Glutamatergic neuron (in vitro differentiated cells): ENCODE measurements around the gene DAB2. TPM values are rescaled to one million over a fixed set of nuclear protein-coding genes. Genes with fewer than 3 reads are reported as not detected.

ENCODE experiments used
- DNase-seq: peaks from one replicate; pipeline ENCODE4 v3.0.0; 2022
- H3K27ac Mint-ChIP-seq: one replicate; pipeline ENCODE4 v1.8.0; 2020; ENCODE audit warnings: mild to moderate bottlenecking, mixed read lengths, inconsistent platforms; ENCODE audit not compliant: unreplicated experiment
- H3K27me3 Mint-ChIP-seq: one replicate; pipeline ENCODE4 v1.8.0; 2020; ENCODE audit warnings: mild to moderate bottlenecking, moderate library complexity, mixed read lengths, inconsistent platforms; ENCODE audit not compliant: unreplicated experiment
- H3K36me3 Mint-ChIP-seq: one replicate; pipeline ENCODE4 v1.8.0; 2020; ENCODE audit warnings: mild to moderate bottlenecking, mixed read lengths, inconsistent platforms; ENCODE audit not compliant: unreplicated experiment
- H3K4me1 Mint-ChIP-seq: one replicate; pipeline ENCODE4 v1.8.0; 2020; ENCODE audit warnings: mild to moderate bottlenecking, low read depth, mixed read lengths, inconsistent platforms; ENCODE audit not compliant: unreplicated experiment
- H3K4me3 Mint-ChIP-seq: one replicate; pipeline ENCODE4 v1.8.0; 2020; ENCODE audit warnings: mild to moderate bottlenecking, mixed read lengths, inconsistent platforms; ENCODE audit not compliant: unreplicated experiment
- H3K9me3 Mint-ChIP-seq: one replicate; pipeline ENCODE4 v1.8.0; 2020; ENCODE audit warnings: mild to moderate bottlenecking, moderate library complexity, mixed read lengths, inconsistent platforms; ENCODE audit not compliant: unreplicated experiment
- CTCF ChIP-seq: fragments of 200-600 bp; sonication (generic); IDR thresholded peaks from one replicate; pipeline ENCODE4 v1.5.0; 2021; ENCODE audit not compliant: partially characterized antibody, unreplicated experiment
- total RNA-seq: library from RNA; stranded (reverse); fragmentation: NEBNext Ultra II Directional; extraction: Animal tissue kit (Norgen Biotek cat#: 25700); gene quantifications from one replicate; pipeline ENCODE4 v1.2.1, GENCODE V29; 2021; ENCODE audit not compliant: unreplicated experiment

DAB2 gene
- total RNA-seq, 1 donor from 2014 or later, result 1.4 TPM

- no peaks in the 10 kb centered on the region for H3K9me3 Mint-ChIP-seq
- TF ChIP-seq CTCF, result no peak
- no peak for DNase-seq
- no peak overlapping the region for H3K4me3 Mint-ChIP-seq
- H3K27ac Mint-ChIP-seq, result no peak overlapping the region
- no peaks in the 10 kb centered on the region for H3K36me3 Mint-ChIP-seq
- H3K27me3 Mint-ChIP-seq, result no peaks in the 10 kb centered on the region
- no peaks in the 10 kb centered on the region for H3K4me1 Mint-ChIP-seq
Measured at GRCh38 chr5:39363217-39363616, 61.6 kb downstream of the DAB2 start.

GRCh38 chr5:39362646-39363045, 62.1 kb downstream of the DAB2 start:
- H3K4me1 Mint-ChIP-seq, result no peaks in the 10 kb centered on the region
- H3K27ac Mint-ChIP-seq, result no peak overlapping the region
- no peak for DNase-seq
- no peak for TF ChIP-seq CTCF
- H3K27me3 Mint-ChIP-seq, result no peaks in the 10 kb centered on the region
- H3K9me3 Mint-ChIP-seq, result no peaks in the 10 kb centered on the region
- H3K36me3 Mint-ChIP-seq, result no peaks in the 10 kb centered on the region
- no peak overlapping the region for H3K4me3 Mint-ChIP-seq

- H3K27ac Mint-ChIP-seq, result no peak overlapping the region
- TF ChIP-seq CTCF, result no peak
- H3K27me3 Mint-ChIP-seq, result peaks cover 2% of the 10 kb centered on the region
- no peaks in the 10 kb centered on the region for H3K9me3 Mint-ChIP-seq
- H3K36me3 Mint-ChIP-seq, result no peaks in the 10 kb centered on the region
- H3K4me1 Mint-ChIP-seq, result no peaks in the 10 kb centered on the region
- no peak overlapping the region for H3K4me3 Mint-ChIP-seq
- no peak for DNase-seq
Measured at GRCh38 chr5:39361306-39361705, 63.5 kb downstream of the DAB2 start.

GRCh38 chr5:39360471-39361111, 64.2 kb downstream of the DAB2 start:
- TF ChIP-seq CTCF, result no peak

GRCh38 chr5:39356263-39356662, 68.5 kb downstream of the DAB2 start:
- Mint-ChIP-seq H3K27me3 (peaks cover 3% of the 10 kb centered on the region), H3K4me3 (no peak overlapping the region), H3K36me3 (no peaks in the 10 kb centered on the region), H3K4me1 (no peaks in the 10 kb centered on the region), H3K9me3 (no peaks in the 10 kb centered on the region), H3K27ac (no peak overlapping the region)
- no peak for DNase-seq
- no peak for TF ChIP-seq CTCF

More at GRCh38 chr5:39360471-39361111, 64.2 kb downstream of the DAB2 start:
- H3K4me3 Mint-ChIP-seq, result no peak overlapping the region
- no peaks in the 10 kb centered on the region for H3K4me1 Mint-ChIP-seq
- H3K36me3 Mint-ChIP-seq, result no peaks in the 10 kb centered on the region
- no peaks in the 10 kb centered on the region for H3K9me3 Mint-ChIP-seq
- H3K27me3 Mint-ChIP-seq, result peaks cover 2% of the 10 kb centered on the region
- no peak for DNase-seq
- no peak overlapping the region for H3K27ac Mint-ChIP-seq
